8988T (cell line): ENCODE results near the gene RIMS3.

Experiments used
- DNase-seq: peaks from one replicate; pipeline ENCODE4 v3.0.0; 2011

Gene RIMS3

DNA sequence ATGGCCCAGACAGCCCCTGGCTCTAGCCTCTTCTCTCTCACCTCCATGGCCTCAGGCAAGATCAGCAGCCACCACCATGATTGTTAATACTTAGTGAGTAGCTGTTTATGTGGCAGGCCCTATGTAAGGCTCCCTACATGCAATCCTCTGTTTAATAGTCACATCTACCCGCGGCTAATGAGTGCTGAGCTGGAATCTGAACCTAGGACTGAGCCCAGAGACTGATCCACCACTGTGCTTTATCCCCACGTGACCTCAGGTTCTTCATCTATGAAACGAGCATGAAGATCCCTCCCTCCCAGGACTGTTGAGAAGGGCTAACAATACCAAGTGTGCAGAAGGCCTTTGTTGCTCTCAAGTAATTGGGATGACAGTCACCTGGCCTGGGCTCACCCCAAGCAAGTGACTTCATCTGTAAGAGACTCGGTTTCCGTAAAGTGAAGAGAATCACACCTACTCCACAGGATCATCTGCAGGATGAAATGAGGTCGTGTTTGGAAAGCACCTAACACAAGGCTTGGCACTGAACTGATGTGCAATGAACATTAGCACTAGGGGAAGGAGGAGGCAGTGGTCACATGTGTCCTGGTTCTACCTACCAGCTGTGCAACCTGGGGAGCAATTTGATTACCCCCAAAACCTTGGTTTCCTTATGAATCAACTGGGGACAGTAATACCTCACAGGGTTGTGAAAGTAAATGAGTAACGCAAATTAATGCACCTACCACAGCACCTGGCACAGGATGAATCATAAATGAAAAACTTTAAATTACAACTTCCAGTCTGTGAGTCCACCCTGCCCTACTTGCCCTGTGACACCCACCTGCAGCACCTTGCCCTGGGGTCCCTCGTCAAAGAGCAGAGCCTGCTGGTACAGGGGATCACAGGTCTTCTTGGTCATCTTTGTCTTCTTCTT is 37.2 kb downstream of the RIMS3 start:
- no peak for DNase-seq

DNA sequence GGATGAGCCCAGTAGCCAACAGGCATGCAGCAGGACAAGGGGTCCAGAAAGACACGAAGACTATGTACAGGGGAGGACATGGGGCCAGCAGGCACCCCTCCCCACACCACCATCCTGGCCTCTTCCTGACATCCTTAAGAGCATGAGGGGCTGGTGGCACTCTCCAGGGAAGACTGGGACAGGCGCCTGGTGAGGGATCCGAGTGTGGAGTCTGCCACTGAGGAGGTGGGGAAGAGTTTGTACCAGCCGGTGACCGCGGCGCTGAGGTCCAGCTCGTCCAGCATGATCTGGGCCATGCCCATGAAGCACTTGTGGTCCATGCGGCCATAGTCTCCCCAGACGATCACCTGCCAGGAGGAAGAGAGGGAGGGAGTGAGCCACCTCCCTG is 39.1 kb downstream of the RIMS3 start:
- DNase-seq: no peak

DNA sequence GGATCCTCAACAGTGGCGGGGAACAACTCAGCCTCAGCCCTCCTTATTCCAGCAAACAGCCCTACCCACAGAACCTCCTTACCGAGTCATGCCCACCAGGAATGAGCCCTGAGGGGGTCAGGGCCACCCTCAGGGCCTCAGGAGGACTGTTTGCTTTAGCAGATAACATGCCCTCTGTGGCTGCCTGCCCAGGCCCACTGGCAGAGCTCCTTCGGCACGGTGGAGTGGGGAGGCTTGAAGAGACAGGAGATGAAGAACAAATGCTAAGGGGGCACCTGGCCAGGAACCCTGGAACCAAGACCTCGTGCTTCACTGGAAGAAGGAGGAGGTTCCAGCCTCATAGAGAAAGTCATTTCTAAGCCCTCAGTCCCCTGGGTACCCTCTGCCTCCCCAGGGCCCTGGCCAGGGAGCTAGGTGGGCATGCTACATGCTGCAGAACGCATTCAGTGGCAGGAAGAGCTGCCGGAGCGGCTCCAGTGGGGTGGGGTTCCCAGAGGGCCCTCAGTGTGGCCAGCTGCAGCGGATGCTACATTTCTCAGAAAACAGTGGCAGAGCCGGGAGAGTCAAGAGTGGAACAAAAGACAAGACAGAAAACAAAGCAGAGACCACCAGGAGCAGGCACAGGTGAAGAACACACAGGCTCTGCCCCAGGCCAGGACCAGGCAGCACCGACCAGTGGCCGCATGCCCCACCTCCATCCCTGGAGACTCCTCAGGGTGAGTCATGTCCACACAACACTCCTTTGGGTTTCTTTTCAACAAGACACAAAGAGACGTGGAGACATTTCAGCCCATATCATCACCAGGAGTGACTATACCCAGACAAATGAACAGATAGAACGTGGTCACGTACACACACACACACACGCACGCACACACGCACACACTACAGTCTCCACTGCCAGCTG is 39.8 kb downstream of the RIMS3 start:
- DNase-seq: no peak

DNA sequence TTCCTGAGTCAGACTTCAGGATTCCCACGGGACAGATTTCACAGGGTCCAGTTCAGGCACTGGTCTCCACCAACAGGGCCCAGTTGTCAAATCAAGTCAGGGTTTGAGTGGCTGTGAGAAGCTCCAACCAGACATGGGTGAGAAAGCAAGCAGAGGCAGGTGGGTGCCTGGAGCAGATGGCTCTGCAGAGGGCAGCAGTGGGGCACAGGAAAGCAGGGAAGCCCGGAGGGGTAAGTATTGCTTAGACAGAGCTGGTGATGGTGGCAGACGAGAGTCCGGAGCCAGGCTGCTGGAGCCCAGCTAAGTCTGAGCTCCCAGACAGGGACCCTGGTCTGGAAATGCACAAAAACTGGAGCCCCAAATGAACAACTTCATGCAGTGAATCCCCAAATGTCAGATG is 40.4 kb downstream of the RIMS3 start:
- no peak for DNase-seq

DNA sequence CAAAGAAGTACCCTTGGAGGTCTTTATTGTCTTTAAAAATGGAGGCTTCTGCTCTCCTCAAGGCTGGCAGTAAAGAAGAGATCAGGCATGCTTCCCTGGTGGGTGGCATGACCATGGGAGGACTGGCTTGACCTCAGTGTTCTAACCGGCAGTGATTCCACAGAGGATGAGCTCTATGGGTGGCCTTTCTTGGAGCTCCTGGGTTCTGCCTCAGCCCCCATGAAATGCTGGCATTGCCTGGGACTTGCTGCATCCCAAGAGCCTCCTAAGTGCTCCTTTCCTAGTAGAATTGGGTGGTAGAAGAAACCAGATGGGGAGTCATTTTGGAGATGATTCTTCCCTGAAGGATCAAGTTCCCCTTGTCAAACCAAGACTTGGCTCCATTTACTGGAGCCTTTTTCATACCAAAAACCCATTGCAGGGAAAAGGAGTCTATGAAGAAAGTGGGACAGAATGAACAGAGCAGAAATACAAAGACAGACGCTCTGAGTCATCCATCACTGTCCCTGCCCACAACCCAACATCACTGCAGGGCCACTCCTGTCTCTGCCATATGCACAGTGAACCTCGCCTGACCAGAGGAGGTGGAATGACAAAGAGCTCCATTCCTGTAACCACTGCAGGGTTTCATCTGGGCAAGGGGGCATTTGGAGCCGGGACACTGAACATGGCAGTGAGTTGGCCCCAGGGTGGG is 42.4 kb downstream of the RIMS3 start:
- no peak for DNase-seq

DNA sequence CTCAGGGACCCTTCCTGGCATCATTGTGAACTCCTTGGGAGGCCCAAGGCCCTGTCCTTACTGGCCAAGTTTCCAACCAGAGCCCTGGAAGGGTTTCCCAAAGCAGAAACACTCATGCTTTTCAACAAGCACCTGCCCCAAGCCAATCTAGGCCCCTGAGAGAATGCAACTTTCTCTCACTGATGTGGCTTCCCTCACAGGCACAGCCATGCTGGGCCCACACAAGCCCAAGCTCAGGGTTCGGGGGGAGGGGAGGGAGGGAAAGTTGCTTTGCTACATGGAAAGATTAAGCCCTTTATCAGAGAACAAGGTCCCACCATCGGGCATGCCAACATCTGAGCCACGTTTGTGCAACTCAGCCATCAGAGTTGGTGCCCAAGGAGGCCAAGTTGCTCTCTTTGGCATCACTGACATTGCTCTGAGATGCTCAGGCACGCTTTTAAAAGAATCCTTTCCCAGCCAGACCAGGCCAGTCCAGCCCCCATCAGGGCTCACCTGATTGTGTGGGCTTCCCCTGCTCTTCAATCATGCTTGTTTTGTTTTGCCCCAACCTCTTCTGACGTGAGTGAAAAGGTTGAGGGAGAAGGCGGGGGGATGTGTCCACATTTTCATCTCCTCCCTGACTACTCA is 43.5 kb downstream of the RIMS3 start:
- no peak for DNase-seq

DNA sequence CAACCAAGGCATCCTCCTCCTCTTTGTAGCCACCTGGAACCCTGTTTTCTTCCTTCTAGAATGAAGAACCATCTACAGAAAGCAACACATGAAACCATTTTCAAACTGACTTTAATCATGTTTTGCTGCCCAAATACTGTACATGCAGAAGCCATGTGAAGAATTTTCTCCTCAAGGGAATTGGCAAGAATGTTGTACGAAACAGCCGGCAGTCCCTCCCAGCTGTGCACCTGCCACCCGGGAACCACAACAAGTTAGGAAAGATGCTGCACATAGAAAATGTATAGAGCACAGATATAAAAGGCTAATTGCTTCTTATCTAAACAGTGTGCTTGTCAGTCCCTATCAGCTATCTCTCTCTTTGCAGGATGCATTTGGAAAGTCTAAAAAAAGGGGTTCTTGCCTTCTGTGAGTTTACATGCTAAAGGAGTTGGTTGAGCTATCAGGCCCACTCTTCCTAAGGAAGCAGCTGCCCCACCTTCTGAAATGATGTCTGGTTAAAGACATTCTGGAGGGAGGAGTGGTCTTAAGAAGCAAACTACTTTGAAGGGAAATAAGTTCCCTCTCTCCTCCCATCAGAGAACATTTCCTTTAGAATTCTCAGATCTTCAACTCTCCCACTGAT is 44.8 kb downstream of the RIMS3 start:
- no peak for DNase-seq

DNA sequence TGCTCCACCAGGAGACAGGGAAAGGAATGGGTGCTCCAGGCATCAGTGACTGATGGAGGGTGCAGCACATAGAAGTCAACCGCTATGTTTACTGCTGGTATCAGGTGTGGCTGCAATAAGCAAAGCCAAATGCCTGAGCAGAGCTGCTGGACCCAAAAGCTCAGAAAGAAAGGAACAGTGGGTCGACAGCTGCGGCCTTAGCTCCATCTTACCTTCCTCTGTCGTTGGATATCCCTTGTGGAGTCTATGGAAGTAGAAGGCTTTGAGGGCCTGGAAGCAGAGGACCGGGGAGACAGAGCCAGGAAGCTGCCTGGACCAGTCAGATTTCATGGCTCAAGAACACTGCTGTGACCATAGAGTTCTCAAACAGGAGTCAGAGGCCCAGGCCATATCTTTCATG is 45.3 kb downstream of the RIMS3 start:
- no peak for DNase-seq

DNA sequence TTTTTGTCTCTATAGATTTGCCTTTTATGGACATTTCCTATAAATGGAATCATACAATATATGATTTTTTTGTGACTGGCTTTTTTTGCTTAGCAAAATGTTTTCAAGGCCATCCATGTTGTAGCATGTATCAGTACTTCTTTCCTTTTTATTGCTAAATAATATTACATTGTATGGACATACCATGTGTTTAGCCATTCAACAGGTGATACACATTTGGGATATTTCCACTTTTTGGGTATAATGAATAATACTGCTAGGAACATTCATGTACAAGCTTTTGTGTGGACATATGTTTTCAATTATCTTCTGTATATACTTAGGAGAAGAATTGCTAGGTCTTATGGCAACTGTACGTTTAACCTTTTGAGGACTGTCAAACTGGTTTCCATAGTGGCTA is 47.4 kb downstream of the RIMS3 start:
- DNase-seq: no peak

DNA sequence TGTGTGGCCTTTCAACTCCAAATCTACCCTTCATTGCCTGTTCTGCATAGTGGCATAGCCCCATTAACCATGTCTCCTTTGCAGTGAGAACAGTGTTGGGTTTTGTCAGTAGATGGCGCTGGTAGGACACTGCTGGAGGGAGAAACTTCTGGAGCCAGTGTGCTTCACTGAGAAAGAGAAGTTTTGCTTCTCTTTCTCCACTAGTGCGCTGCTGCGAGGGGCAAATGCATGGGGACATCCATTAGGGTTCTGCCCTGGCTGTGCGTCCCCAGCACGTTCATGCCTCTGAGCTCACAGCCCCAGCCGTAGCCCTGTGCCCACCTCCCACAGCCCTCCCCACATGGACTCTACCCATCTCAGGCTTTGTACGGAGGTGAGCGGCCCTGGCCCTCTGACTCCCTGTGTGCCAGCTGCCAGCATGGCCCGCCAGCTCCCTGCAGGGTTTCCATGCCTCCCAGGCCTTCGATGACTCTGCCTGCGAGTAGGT is 53.1 kb downstream of the RIMS3 start:
- no peak for DNase-seq

DNA sequence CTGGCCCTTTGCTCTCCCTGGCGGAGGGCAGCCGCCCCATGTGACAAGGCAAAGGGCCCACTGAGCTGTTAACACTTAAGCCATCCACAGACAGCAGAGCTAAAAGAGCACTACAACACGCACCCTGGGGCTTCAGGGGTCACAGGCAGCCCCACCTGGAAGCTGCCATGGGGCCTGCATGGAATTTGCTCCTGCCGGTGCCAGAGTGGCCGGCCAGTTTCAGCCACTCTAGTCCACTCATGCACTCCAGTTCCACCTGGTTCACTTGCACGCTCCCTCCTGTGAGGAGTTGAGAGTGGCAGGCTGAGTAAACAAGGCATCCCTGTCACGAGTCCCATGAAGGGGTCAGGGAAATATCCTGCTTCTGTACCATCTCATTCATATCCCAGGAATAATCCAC is 55.3 kb downstream of the RIMS3 start:
- no peak for DNase-seq

DNA sequence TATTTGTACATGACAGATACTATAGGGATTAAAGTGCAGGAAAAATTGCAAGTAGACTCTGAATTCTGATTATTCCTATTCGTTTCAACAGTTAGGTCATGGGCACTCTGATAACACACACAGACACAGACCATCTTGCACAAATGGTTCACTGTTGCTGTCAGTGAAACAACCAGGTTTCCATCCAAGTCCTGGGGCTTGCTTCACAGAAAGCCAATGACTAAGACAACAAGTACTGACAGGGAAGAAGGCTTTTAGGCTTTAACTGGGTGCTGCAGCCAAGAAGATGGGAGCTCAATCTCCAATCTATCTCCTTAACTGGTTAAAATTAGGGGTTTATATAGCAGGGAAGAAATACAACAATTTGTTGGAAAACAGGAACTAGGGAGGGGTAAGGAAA is 57.6 kb downstream of the RIMS3 start:
- no peak for DNase-seq

DNA sequence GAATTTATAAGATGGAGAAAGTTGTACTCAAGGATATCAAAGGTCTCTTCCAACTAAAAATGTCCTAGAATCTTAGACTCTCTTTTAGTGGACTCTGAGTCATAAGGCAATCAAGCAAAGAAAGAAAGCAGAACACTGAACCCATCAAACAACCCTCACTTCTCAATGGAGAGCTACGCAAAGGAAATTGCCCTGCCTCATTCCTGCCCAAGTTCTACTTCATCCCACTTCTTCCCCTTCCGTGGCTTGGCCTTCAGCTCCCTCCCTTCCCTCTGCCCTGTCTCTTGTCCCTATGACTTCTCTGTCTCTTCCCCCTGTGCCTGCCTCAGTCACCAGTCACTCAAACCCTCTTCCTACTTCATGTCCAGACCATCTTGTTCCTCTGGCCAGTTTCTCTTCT is 58.5 kb downstream of the RIMS3 start:
- no peak for DNase-seq

DNA sequence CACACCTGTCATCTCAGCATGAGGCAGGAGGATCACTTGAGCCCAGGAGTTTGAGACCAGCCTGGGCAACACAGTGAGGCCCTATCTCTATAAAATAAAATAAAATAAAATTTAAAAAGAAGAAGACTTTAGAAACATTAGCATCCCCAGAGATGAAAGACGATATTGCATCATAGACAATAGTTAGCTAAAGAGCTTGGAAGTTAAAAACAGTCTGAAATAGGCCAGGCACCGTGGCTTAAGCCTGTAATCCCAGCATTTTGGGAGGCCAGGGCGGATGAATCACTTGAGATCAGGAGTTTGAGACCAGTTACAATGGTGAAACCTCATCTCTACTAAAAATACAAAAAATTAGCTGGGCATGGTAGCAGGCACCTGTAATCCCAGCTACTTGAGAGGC is 59.3 kb downstream of the RIMS3 start:
- no peak for DNase-seq

DNA sequence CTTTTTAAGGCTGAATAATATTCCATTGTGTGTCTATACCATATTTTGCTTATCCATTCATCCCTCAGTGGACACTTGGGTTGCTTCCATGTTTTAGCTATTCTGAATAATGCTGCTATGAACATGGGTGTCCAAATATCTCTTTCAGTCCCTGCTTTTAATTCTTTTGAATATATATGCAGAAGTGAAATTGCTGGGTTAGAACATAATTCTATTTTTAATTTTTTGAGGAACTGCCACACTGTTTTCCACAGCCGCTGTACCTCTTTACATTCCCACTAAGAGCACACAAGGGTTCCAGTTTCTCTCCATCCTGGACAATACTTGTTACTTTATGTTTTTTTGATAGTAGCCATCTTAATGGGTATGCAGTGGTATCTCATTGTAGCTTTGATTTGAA is 65.6 kb downstream of the RIMS3 start:
- DNase-seq: no peak

DNA sequence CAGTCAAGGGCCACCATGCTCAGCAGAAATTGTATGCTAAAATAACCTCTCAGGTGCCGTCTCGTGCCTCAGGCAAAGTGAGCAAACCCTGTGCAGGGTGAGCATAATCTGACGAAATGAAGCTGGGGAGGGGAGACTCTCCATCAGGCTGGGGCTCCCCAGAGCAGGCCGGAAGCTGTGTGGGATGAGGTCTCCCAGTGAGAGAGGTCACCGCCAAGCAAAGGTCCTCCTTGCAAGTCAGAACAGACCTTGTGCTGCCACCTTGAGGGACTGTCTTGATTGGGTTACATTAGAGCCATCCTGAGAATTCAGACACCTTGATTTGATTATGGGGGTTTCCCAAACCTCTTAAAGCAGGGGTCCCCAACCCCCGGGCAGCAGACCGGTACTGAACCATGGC is 69.9 kb downstream of the RIMS3 start:
- DNase-seq: no peak

DNA sequence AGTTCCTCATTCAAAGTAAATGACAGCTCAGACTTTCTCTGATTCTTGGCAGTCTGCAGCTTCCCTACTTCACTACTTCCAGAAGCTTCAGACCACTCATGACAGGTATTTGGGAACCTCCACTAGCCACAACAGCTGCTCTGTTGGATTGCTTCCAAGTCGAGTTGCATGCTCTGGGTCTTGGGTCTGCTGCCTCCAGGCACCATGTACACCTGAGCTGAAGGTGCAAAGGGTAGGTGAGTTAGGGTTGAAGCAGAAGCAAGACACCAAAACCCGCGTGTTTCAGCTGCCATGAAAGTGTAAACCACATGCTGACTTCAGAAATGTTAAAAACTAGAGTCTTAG is 71.3 kb downstream of the RIMS3 start:
- no peak for DNase-seq

DNA sequence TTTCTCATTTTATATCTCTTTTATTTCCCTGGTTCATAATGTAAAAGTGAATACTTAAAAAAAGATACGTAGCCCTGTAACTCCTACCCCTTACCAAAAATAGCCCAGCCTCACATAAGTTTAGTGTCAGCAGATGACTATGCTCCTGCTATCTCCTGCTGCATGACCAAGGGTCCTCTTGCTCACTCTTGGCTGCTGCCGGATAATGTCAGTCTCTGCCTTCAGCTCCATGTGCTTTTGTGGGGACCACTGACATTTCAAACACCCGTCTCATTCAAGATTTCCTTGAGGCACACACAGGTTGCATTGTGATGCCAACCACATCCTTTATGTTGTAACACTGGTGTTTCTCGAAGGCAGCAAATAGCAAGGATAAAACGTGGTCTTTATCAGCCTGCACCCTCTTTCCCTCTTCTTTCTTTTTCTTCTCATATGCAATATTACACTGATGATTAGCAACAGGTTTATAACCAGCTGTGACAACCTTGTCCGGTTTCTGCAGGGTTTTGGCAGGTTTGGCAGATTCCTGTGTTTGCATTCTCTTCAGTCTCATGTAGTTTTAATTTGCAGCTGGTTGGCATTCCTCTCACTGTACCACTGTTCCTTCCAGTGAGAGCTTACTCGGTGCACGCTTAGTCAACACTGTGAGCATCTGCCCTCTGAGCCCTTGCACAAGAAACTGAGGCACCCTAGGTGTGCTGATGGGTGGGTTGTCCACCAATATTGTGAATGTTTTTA is 71.9 kb downstream of the RIMS3 start:
- no peak for DNase-seq

DNA sequence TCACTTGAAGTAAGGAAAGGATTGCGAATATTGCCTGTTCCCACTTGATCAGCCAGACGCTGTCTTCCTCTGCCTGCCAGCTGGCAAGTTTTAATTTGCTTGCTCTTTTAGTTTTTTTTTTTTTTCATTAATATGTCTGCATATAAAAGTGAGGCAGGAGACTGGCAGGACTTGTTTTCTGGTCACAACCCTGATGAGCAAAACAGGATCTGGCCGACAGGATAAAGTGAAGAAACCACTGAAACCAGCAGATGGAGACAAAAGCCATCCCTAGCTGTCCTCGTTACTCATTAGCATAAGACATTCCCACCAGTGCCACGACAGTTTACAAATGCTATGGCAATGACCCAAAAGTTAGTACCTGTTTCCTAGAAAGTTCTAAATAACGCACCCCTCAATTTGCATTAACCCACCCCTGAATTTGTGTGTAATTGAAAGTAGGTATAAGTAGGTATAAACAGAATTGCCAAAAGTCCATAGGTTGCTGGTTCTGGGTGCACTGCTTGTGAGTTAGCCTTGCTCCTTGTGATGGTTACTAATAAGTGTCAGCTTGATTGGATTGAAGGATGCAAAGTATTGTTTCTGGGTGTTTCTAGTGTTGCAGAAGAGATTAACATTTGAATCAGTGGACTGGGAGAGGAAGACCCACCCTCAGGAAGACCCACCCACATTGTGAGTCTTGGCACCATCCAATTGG is 73.2 kb downstream of the RIMS3 start:
- no peak for DNase-seq

DNA sequence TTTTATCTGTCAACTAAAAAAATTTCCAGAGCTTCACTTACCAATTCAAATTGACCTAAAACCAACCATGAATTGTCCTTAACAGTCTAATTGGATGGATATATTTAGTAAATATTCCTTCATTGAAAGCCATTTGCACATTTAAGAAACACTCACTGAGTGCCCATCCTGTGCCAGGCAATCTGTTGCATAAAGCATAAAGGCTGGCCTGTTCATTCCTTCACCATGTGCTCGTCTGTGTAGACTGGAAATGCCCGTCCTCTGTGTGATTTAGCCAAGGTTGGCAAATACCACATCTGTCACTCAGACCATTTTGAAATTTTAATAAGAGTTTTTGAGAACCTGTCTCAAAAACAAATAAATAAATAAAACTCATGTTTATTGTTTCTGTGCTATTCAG is 76.9 kb downstream of the RIMS3 start:
- no peak for DNase-seq

DNA sequence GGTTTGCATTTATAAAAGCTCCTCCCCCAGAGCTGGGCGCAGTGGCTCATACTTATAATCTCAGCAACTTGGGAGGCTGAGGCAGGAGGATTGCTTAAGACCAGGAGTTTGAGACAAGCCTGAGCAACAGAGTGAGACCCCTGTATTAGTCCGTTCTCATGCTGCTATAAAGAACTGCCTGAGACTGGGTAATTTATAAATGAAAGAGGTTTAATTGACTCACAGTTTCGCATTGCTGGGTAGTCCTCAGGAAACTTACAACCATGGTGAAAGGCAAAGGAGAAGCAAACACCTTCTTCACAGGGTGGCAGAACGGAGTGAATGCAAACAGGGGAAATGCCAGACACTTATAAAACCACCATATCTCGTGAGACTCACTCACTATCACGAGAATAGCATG is 81.5 kb downstream of the RIMS3 start:
- no peak for DNase-seq
